NCI-H446 (cell line): Measurements from ENCODE around the gene PIP4P1.

Experiments used
- DNase-seq, 2 experiments: peaks; one replicate each; lab custom pipeline; 2025; lab: John Stamatoyannopoulos, UW

PIP4P1 gene

GRCh38 chr14:20435582-20436362 lies 25.5 kb downstream of the PIP4P1 start, which contains the start of gene KLHL33:
TSS of gene KLHL33 (minus strand) at chr14:20436166. CDS start at chr14:20435811, 355 bp downstream.
- DNase-seq = no peak

- no peak for DNase-seq
Measured at GRCh38 chr14:20434701-20435581, 26.3 kb downstream of the PIP4P1 start.

DNA sequence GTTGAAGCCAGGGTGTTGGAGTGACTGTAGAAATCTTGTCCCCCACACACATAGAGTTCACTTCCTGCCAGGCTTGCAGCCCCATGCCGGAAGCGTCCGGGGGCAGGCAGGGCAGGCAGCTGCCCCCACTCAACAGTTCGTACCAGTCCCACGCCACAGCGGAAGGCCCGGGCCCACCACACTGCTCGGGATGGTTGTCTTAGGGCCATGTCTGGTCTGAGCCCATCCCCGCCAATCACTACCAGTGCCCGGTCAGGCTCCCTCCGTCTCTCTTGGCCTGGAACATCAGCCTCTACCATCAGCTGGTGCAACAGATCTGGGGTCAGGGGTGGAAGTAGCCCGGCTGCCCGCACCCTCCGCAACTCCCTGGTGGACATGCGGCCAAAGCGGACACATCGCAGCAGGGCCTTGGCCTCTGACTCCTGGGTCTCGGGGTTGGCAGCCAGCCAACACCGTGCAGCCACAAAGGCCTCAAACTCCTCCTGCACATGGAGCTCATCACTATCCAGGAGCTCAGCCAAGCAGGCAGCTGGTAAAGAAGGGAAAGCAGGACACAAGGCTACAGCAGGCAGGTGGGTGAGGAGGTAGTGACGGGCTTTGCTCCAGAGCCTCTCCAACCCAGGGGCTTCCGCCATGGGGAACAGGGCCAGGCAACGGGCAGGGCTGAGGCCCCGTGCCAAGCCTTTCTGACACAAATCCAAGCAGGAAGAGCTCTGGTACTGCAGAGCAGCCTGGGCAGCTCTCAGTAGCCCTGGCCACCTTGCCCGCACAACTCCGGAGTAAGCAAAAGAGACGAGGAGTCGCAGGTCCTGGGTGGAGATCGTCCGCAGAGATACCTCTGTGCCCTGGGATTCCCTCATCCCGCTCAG lies 31.2 kb downstream of the PIP4P1 start:
- DNase-seq = peak; percentile 48 to 87

- no peak for DNase-seq
Measured at GRCh38 chr14:20428802-20429201, 32.4 kb downstream of the PIP4P1 start.

- no peak for DNase-seq
Measured at GRCh38 chr14:20428010-20428365, 33.2 kb downstream of the PIP4P1 start.

- DNase-seq = no peak
Measured at GRCh38 chr14:20427231-20428009, 33.8 kb downstream of the PIP4P1 start.

- DNase-seq = no peak
Measured at GRCh38 chr14:20424851-20425250, 36.4 kb downstream of the PIP4P1 start.

DNA sequence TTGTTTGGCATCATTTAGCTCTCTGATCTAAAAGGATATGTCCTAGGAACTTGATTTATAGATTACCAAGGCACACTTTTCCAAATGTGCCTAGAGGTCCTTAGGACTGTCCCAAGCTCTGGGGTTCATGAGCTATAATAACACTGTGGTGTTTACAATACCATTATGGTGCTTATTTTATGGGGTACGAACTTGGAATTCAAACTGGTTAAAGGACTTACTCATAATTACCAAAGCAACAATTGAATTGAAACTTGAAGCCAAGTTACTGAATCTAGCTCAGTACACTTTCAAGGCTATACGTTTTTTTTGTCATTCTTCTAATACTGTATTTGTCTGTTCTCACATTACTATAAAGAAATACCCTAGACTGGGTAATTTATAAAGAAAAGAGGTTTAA lies 38.3 kb downstream of the PIP4P1 start:
- DNase-seq = no peak

GRCh38 chr14:20421267-20421666 lies 40.0 kb downstream of the PIP4P1 start:
- DNase-seq = no peak

GRCh38 chr14:20419419-20419818 lies 41.8 kb downstream of the PIP4P1 start:
- no peak for DNase-seq

GRCh38 chr14:20418501-20418909 lies 42.7 kb downstream of the PIP4P1 start:
- DNase-seq = no peak

DNA sequence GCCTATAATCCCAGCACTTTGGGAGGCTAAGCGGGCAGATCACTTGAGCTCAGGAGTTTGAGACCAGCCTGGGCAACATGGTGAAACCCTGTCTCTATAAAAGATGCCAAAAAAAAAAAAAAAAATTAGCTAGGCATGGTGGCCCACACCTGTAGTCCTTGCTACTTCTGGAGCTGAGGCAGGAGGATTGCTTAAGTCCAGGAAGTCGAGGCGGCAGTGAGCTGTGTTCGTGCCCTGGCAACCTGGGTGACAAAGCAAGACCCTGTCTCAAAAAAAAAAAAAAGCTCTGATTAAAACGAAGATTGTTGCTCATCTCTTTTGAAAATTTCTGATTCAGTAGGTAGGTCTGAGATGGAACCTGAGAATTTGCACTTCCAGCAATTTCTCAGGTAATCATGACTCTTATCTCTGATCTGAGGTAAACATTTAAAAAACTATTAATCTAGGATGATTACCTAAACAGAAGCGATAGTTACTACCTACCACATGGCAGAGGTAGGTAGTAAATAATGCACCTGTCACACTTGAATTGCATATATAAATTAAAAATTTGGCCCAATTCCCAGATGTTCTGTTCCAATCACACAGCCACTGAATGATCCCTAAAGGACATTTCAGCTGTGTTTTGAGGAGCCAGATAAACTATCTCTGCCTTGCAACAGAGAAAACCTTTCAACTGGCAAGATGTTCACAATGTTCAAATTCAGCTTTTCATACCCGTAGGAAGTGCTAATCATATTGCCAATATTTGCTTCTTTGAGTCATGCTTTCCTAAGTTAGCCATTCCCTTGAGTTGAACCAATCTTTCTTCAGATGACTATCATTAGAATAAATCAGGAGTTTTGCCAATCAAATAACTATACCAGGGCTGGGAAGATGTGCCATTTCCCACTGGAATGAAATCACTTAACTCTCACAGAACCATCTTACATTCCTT lies 43.7 kb downstream of the PIP4P1 start:
- DNase-seq = no peak

DNA sequence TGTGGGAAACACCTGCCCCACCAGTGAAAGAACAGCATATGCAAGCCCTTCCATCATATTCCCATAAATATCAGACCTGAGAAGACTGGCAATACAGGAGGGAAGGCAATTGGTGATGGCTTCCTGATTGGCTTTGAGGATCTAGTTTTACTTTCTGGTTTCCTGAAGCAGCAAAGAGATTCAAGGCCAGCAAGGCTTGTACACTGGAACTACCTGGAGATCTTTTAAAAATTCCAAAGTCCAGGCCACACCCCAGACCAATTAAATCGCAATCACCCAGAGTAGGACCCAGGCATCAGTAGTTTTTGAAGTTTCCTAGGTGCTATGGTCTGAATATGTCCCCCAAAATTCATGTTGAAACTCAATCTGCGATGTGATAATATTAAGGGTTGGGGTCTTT lies 45.0 kb downstream of the PIP4P1 start:
- no peak for DNase-seq

DNA sequence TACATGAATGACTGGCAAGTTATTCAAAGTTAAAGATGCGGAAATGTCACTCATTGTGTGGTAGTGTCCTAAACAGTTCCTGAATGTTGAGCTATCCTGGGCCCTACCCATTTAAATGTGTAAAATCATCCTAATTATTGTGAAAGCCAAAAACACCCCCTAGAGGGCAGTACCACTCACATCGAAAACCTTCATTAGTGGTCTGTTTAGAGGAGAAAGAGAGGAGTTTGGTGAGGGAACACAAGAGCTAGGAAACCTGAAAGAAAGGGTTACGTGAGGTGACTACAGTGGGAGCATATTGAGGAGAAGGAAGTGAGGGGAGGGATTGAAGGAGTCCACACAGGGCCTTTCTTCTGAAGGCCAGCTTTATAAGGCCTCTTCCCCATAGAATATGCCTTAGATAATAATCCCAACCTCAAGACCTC lies 45.4 kb downstream of the PIP4P1 start:
- DNase-seq = peak; percentile 38 to 77

GRCh38 chr14:20413744-20414082 lies 47.5 kb downstream of the PIP4P1 start:
- DNase-seq = peak in 1 of 2 experiments; percentile 21

DNA sequence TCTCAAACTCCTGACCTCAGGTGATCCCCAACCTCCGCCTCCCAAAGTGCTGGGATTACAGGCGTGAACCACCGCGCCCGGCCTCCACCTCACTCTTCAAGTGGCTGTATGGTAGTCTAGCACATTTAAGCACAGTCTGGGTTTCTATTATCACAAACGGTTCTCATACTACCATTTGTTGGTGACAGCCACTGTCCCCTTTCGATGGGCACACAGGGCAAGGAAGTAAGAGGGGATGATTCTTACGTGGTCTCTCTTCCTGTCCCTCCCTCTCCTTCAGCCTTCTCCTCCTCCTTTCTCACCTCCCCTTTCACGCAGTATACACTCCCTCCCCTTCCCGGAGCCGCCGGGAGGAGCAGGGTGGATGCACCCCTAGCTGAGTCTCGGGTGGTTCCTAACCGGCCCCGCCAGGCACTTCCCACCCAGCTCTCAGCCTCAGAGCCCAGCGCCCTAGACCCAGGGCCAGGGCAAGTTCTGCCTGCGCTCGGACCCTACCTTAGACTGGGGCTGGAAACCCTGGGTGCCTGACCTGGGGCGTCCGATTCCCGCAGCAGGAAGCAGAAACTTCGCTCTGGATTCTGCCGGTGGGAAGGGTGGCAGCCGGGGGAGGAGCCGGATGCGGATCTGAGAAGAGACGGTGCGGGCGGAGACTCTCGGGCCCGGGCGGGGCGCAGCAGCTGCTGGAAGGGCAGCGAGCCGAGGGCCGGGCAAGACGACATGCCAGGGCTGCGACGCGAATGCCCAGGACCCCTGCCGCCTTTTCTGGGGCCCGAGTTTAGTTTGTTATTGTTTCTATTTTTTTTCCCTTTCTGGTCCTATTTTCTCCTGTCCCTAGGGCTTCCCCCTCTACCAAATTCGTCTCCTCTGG lies 48.1 kb downstream of the PIP4P1 start, which contains the start of gene TEP1:
TEP1 (minus strand) TSS at position 626 of the 868 bp plus-strand sequence. CDS start 5,062 bp downstream, outside the sequence.
- DNase-seq = peak; percentile 65 to 82

GRCh38 chr14:20412411-20412810 lies 48.8 kb downstream of the PIP4P1 start:
- DNase-seq = no peak

GRCh38 chr14:20409226-20409625 lies 52.0 kb downstream of the PIP4P1 start:
- no peak for DNase-seq
